ENCODE data around the gene PPP1R9A. TPM values are rescaled to one million over a fixed set of nuclear protein-coding genes. Genes with fewer than 3 reads are reported as not detected.

The PPP1R9A gene
- total and polyA plus RNA-seq, 7 experiments from 2014 or later: 0.21 to 1.4 TPM; not detected in 5

DNA sequence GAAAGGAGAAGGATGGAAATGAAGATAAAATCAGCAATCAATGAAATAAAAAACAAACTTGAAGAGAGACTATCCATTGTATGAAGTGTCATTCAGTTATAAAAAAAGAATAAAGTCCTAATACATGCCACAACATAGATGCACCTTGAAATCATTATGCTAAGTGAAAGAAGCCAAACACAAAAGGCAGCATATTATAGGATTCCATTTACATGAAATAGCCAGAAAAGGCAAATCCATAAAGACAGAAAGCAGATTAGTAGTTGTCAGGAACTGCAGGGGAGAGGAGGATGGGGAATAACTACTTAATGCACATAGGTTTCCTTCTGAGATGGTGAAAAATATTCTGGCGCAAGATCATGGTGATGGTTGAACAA, 423.6 kb downstream of the PPP1R9A start:
- DNase-seq (peak in 2 of 9 donors; percentile 2 to 3), ATAC-seq (peak; percentile 20)
- peaks cover 4 to 5% of the 10 kb centered on the region in 2 donors for H3K4me1 ChIP-seq (ENCODE audit: control insufficient read depth in 2 of 2, insufficient read depth in 2 of 2, low read length in 2 of 2)
- H3K4me3 ChIP-seq (ENCODE audit: low read length): peak overlapping the region; percentile 52
- H3K36me3 Mint-ChIP-seq: peaks cover 0 to 5% (median under 1%) of the 10 kb centered on the region in 5 donors
- H3K9me3 ChIP-seq (ENCODE audit: control insufficient read depth in 2 of 3, low read length in 3 of 3): no peaks in the 10 kb centered on the region
- H3K36me3 ChIP-seq (ENCODE audit: control insufficient read depth in 2 of 3, insufficient read depth in 3 of 3, low read length in 3 of 3): no peaks in the 10 kb centered on the region
- intact Hi-C loops (cut with micrococcal nuclease): loop anchor here (5.0 to 10.0 kb wide), 2 partner anchors 101 to 816 kb away; no protein-coding TSS in a partner anchor
- peak overlapping the region; percentile 30 for H3K27ac ChIP-seq (ENCODE audit: low read depth, low read length)
- POLR2A ChIA-PET: interaction anchor here (0.6 kb wide), 1 partner anchor 175 kb away, joined by 3 read pairs; no protein-coding TSS in a partner anchor
- peaks cover 0 to 14% (median 0%) of the 10 kb centered on the region in 11 donors for H3K9me3 Mint-ChIP-seq
- CTCF ChIA-PET: no interaction called here
- no peaks in the 10 kb centered on the region for H3K27me3 ChIP-seq (ENCODE audit: control insufficient read depth in 2 of 2, insufficient read depth in 2 of 2, low read length in 2 of 2)
- peak overlapping the region; percentile 60 to 93 (median 82) for H3K4me3 Mint-ChIP-seq
- peaks cover 10 to 22% (median 13%) of the 10 kb centered on the region in 7 donors for H3K4me1 Mint-ChIP-seq
- peaks cover 0 to 14% (median 3%) of the 10 kb centered on the region in 5 donors for H3K27me3 Mint-ChIP-seq
- peak overlapping the region; percentile 52 to 87 (median 78) for H3K27ac Mint-ChIP-seq

DNA sequence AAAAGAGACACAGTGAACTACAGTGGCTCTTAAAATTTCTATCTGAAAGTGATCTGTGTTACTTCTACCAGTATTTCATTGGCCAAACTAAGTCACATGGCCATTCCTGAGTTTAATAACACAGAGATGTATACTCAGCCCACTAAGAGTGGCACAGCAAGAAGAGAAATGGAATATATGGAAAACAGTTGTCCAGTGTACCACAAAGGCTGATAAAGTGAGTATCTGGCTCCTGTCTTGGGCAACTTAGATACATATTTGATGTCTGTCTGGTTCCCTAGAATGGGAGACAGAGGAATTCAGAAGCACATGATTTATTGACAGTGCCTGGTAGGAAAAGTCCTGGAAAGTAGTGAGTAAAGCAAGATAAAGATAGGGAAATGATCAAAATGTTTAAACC, 427.1 kb downstream of the PPP1R9A start:
- peaks cover 0 to 3% (median 0%) of the 10 kb centered on the region in 5 donors for H3K36me3 Mint-ChIP-seq
- Histone ChIP-seq H3K4me1 (ENCODE audit: control insufficient read depth in 2 of 2, insufficient read depth in 2 of 2, low read length in 2 of 2) (peaks cover 4 to 5% of the 10 kb centered on the region in 2 donors), H3K36me3 (ENCODE audit: control insufficient read depth in 2 of 3, insufficient read depth in 3 of 3, low read length in 3 of 3) (no peaks in the 10 kb centered on the region), H3K27me3 (ENCODE audit: control insufficient read depth in 2 of 2, insufficient read depth in 2 of 2, low read length in 2 of 2) (no peaks in the 10 kb centered on the region), H3K9me3 (ENCODE audit: control insufficient read depth in 2 of 3, low read length in 3 of 3) (no peaks in the 10 kb centered on the region), H3K4me3 (ENCODE audit: low read length) (no peak overlapping the region), H3K27ac (ENCODE audit: low read depth, low read length) (no peak overlapping the region)
- intact Hi-C loops (cut with micrococcal nuclease): loop anchor here (5.0 to 10.0 kb wide), 2 partner anchors 98 to 820 kb away; no protein-coding TSS in a partner anchor
- POLR2A ChIA-PET: no interaction called here
- ATAC-seq: no peak
- H3K4me1 Mint-ChIP-seq: peaks cover 8 to 20% (median 13%) of the 10 kb centered on the region in 7 donors
- peaks cover 0 to 7% (median 0%) of the 10 kb centered on the region in 5 donors for H3K27me3 Mint-ChIP-seq
- no peak for DNase-seq
- H3K4me3 Mint-ChIP-seq: no peak overlapping the region
- peaks cover 0 to 2% (median 0%) of the 10 kb centered on the region in 11 donors for H3K9me3 Mint-ChIP-seq
- CTCF ChIA-PET: no interaction called here
- H3K27ac Mint-ChIP-seq: no peak overlapping the region

DNA sequence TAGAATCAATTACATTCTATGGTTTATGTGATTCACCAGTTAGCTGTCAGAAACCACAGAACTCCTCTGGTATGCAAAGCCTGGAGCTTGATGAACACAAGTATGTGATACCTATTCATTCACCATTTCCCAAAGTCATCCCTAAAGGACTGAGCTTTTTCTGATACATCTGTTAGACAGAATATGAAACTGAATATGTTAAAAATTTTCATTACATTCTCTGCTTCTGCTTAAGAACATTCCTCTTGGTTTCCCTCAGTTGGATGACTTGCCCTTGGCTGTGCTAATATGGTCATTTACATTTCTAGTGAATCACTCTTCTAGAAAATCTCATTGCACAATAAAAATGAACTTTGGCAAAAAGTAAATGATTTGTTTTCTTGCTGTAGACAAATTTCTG, 427.7 kb downstream of the PPP1R9A start:
- ChIA-PET CTCF (no interaction called here), POLR2A (no interaction called here)
- Histone ChIP-seq H3K36me3 (ENCODE audit: control insufficient read depth in 2 of 3, insufficient read depth in 3 of 3, low read length in 3 of 3) (no peaks in the 10 kb centered on the region), H3K27me3 (ENCODE audit: control insufficient read depth in 2 of 2, insufficient read depth in 2 of 2, low read length in 2 of 2) (no peaks in the 10 kb centered on the region), H3K4me3 (ENCODE audit: low read length) (no peak overlapping the region), H3K4me1 (ENCODE audit: control insufficient read depth in 2 of 2, insufficient read depth in 2 of 2, low read length in 2 of 2) (peaks cover 4 to 5% of the 10 kb centered on the region in 2 donors), H3K9me3 (ENCODE audit: control insufficient read depth in 2 of 3, low read length in 3 of 3) (no peaks in the 10 kb centered on the region), H3K27ac (ENCODE audit: low read depth, low read length) (no peak overlapping the region)
- intact Hi-C loops (cut with micrococcal nuclease): loop anchor here in 1 of 2 donors (10.0 kb wide), 1 partner anchor 820 kb away; no protein-coding TSS in a partner anchor
- no peak for ATAC-seq
- DNase-seq: no peak
- Mint-ChIP-seq H3K27me3 (peaks cover 0 to 7% (median 0%) of the 10 kb centered on the region in 5 donors), H3K9me3 (no peaks in the 10 kb centered on the region), H3K4me1 (peaks cover 7 to 17% (median 11%) of the 10 kb centered on the region in 7 donors), H3K4me3 (no peak overlapping the region), H3K36me3 (peaks cover 0 to 1% (median 0%) of the 10 kb centered on the region in 5 donors), H3K27ac (no peak overlapping the region)

DNA sequence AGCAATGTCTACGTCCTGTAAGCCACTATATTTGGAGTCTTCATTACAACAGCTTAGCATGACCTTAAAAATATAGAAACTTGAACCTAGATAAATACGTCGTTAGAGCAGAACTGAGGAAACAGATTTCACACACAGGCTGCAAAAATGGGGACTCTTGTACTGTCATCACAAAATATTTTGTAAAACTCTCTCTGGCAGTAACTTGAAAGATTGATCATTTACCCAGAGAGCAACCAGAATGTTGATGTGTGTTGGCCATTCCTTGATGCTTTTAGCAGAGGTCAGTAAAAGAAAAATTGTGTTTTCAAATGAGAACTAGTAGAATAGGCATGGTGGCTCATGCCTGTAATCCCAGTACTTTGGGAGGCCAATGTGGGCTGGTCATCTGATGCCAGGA, 431.4 kb downstream of the PPP1R9A start:
- no peaks in the 10 kb centered on the region for H3K4me1 ChIP-seq (ENCODE audit: control insufficient read depth in 2 of 2, insufficient read depth in 2 of 2, low read length in 2 of 2)
- Mint-ChIP-seq H3K27me3 (peaks cover 0 to 10% (median 6%) of the 10 kb centered on the region in 5 donors), H3K9me3 (no peaks in the 10 kb centered on the region), H3K27ac (no peak overlapping the region), H3K4me3 (no peak overlapping the region), H3K36me3 (no peaks in the 10 kb centered on the region), H3K4me1 (peaks cover 0 to 7% (median 0%) of the 10 kb centered on the region in 7 donors)
- no peaks in the 10 kb centered on the region for H3K36me3 ChIP-seq (ENCODE audit: control insufficient read depth in 2 of 3, insufficient read depth in 3 of 3, low read length in 3 of 3)
- DNase-seq (no peak), ATAC-seq (no peak)
- intact Hi-C loops (cut with micrococcal nuclease): loop anchor here in 1 of 2 donors (10.0 kb wide), 1 partner anchor 824 kb away; no protein-coding TSS in a partner anchor
- no peak overlapping the region for H3K27ac ChIP-seq (ENCODE audit: low read depth, low read length)
- H3K4me3 ChIP-seq (ENCODE audit: low read length): no peak overlapping the region
- CTCF ChIA-PET: no interaction called here
- no peaks in the 10 kb centered on the region for H3K27me3 ChIP-seq (ENCODE audit: control insufficient read depth in 2 of 2, insufficient read depth in 2 of 2, low read length in 2 of 2)
- H3K9me3 ChIP-seq (ENCODE audit: control insufficient read depth in 2 of 3, low read length in 3 of 3): no peaks in the 10 kb centered on the region
- POLR2A ChIA-PET: no interaction called here

DNA sequence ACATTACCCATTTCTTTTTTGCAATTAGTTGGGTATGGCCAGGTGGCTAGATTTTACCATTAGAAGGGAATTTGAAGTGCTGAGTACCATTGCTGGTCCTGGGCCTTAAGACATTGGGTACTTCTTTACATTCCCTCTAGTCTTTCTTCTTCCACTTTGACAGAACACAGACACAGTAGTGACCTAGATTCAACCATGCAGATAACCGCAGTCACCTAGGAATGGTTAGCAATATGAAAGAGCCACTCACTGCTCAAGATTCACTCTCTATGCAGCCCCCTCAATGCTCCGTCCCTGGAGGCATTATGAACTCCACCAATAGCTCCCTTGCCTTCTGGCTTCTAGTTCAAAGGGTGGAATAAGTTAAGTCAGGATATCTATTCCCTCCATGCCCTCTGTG, 433.1 kb downstream of the PPP1R9A start:
- Mint-ChIP-seq H3K4me1 (no peaks in the 10 kb centered on the region), H3K36me3 (no peaks in the 10 kb centered on the region), H3K4me3 (no peak overlapping the region), H3K9me3 (no peaks in the 10 kb centered on the region), H3K27ac (peak overlapping the region in 1 of 9 donors; percentile 10), H3K27me3 (peaks cover 0 to 10% (median 6%) of the 10 kb centered on the region in 5 donors)
- H3K4me1 ChIP-seq (ENCODE audit: control insufficient read depth in 2 of 2, insufficient read depth in 2 of 2, low read length in 2 of 2): no peaks in the 10 kb centered on the region
- no peak for ATAC-seq
- DNase-seq: no peak
- no peak overlapping the region for H3K4me3 ChIP-seq (ENCODE audit: low read length)
- no peaks in the 10 kb centered on the region for H3K9me3 ChIP-seq (ENCODE audit: control insufficient read depth in 2 of 3, low read length in 3 of 3)
- CTCF ChIA-PET: no interaction called here
- H3K27me3 ChIP-seq (ENCODE audit: control insufficient read depth in 2 of 2, insufficient read depth in 2 of 2, low read length in 2 of 2): no peaks in the 10 kb centered on the region
- intact Hi-C loops (cut with micrococcal nuclease): no loop called here
- H3K27ac ChIP-seq (ENCODE audit: low read depth, low read length): no peak overlapping the region
- POLR2A ChIA-PET: no interaction called here
- H3K36me3 ChIP-seq (ENCODE audit: control insufficient read depth in 2 of 3, insufficient read depth in 3 of 3, low read length in 3 of 3): no peaks in the 10 kb centered on the region

DNA sequence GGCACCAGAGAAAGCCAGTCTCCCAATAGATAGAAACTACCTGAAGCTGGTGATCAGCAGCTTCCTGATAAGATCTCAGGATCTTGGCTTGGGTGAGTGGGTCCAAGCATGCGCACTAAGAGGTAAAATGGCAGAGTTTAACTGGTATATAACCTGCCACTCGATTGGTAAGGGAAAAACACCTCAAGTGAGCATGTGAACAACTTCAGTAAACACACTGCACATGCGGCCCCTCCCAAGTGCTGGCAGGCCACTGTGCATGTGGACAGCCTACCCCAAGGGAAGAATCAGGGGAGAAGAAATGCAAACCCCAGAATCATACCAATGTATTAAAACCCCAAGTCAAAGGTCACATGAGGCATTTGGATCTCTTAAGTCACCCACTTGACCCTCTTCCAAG, 434.6 kb downstream of the PPP1R9A start:
- CTCF ChIA-PET: no interaction called here

DNA sequence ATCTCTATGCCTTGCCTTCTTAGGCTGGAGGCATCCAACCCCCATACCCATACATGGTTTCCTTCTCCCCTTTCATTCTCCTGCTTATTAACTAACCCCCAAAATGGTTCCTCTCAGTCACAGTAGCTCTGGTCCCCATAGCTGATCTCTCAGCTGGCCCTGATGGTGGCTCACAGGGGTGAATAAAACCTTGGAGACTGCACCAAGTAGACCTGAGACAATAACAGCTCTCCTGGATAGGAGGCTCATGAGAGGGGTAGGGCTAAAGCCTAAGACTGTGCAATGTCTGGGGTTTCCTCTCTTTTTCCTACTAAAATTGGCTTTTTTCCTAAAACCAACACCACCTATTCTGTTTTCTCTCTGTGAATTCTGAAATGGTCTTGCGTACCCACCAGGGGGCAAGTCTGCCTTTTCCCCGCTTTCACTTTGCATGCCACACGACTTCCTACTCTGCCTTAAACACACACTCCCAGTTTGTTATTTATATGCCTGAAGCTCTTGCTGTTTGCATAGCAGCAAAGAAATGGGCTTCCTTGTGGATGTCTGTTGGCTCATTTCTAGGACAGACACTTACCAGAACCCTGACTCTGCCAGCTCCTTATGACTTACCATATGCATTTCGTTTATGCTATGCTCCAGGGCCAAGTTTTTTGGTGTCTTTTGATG, 435.4 kb downstream of the PPP1R9A start:
- Mint-ChIP-seq H3K27ac (no peak overlapping the region), H3K4me3 (no peak overlapping the region), H3K36me3 (no peaks in the 10 kb centered on the region), H3K4me1 (no peaks in the 10 kb centered on the region), H3K27me3 (peaks cover 0 to 10% (median 2%) of the 10 kb centered on the region in 5 donors), H3K9me3 (no peaks in the 10 kb centered on the region)
- H3K27ac ChIP-seq (ENCODE audit: low read depth, low read length): no peak overlapping the region
- no peak overlapping the region for H3K4me3 ChIP-seq (ENCODE audit: low read length)
- ChIA-PET POLR2A (no interaction called here), CTCF (no interaction called here)
- no peak for ATAC-seq
- H3K36me3 ChIP-seq (ENCODE audit: control insufficient read depth in 2 of 3, insufficient read depth in 3 of 3, low read length in 3 of 3): no peaks in the 10 kb centered on the region
- no peaks in the 10 kb centered on the region for H3K4me1 ChIP-seq (ENCODE audit: control insufficient read depth in 2 of 2, insufficient read depth in 2 of 2, low read length in 2 of 2)
- H3K27me3 ChIP-seq (ENCODE audit: control insufficient read depth in 2 of 2, insufficient read depth in 2 of 2, low read length in 2 of 2): no peaks in the 10 kb centered on the region
- intact Hi-C loops (cut with micrococcal nuclease): no loop called here
- DNase-seq: no peak
- no peaks in the 10 kb centered on the region for H3K9me3 ChIP-seq (ENCODE audit: control insufficient read depth in 2 of 3, low read length in 3 of 3)

More for the DNA sequence above, 434.6 kb downstream of the PPP1R9A start:
- no peaks in the 10 kb centered on the region for H3K9me3 Mint-ChIP-seq
- H3K27me3 Mint-ChIP-seq: peaks cover 0 to 10% (median 5%) of the 10 kb centered on the region in 5 donors
- H3K4me3 Mint-ChIP-seq: no peak overlapping the region
- H3K36me3 ChIP-seq (ENCODE audit: control insufficient read depth in 2 of 3, insufficient read depth in 3 of 3, low read length in 3 of 3): no peaks in the 10 kb centered on the region
- no peak overlapping the region for H3K27ac ChIP-seq (ENCODE audit: low read depth, low read length)
- no peak for DNase-seq
- H3K4me1 ChIP-seq (ENCODE audit: control insufficient read depth in 2 of 2, insufficient read depth in 2 of 2, low read length in 2 of 2): no peaks in the 10 kb centered on the region
- intact Hi-C loops (cut with micrococcal nuclease): no loop called here
- POLR2A ChIA-PET: no interaction called here
- H3K4me3 ChIP-seq (ENCODE audit: low read length): no peak overlapping the region
- H3K27ac Mint-ChIP-seq: no peak overlapping the region
- H3K9me3 ChIP-seq (ENCODE audit: control insufficient read depth in 2 of 3, low read length in 3 of 3): no peaks in the 10 kb centered on the region
- ATAC-seq: no peak
- no peaks in the 10 kb centered on the region for H3K4me1 Mint-ChIP-seq
- no peaks in the 10 kb centered on the region for H3K27me3 ChIP-seq (ENCODE audit: control insufficient read depth in 2 of 2, insufficient read depth in 2 of 2, low read length in 2 of 2)
- no peaks in the 10 kb centered on the region for H3K36me3 Mint-ChIP-seq

Measured in naive thymus-derived CD4-positive, alpha-beta T cell (primary cell).